Measurements from ENCODE around the gene PARD3B. TPM values are rescaled to one million over a fixed set of nuclear protein-coding genes. Genes with fewer than 3 reads are reported as not detected.

PARD3B gene
- total and polyA plus RNA-seq, 2 of the 13 experiments (the other 11 are each of a cell fraction or from before 2014, with no cell fraction given), result 0.71 to 2.3 TPM

- TF ChIP-seq ZNF713 (CRISPR knock-in tag; IDR thresholded peaks at IDR 0.05) (no peak), SNAPC2 (CRISPR knock-in tag; IDR thresholded peaks at IDR 0.05) (no peak), CEBPB (IDR thresholded peaks at IDR 0.05; ENCODE audit: borderline replicate concordance, low read depth, low read length) (peak; percentile 90), ZNF784 (CRISPR knock-in tag; IDR thresholded peaks at IDR 0.05; ENCODE audit: borderline replicate concordance) (no peak), ZFP90 (CRISPR knock-in tag; IDR thresholded peaks at IDR 0.05; ENCODE audit: borderline replicate concordance) (no peak), BCL3 (CRISPR knock-in tag; IDR thresholded peaks at IDR 0.05) (no peak), FOXJ3 (CRISPR knock-in tag; IDR thresholded peaks at IDR 0.05; ENCODE audit: borderline replicate concordance) (peak; percentile 60; the same call in 1 of the 2 replicates), POGZ (CRISPR knock-in tag; IDR thresholded peaks at IDR 0.05) (peak; percentile 68; the same call in 1 of the 2 replicates), TFAP4 (IDR thresholded peaks at IDR 0.05; ENCODE audit: borderline replicate concordance, low read depth) (peak; percentile 74), UBTF (CRISPR knock-in tag; IDR thresholded peaks at IDR 0.05) (no peak), AGO1 (IDR thresholded peaks at IDR 0.05; ENCODE audit: low read depth, low read length, poor library complexity, severe bottlenecking) (no peak), PHF21A (CRISPR knock-in tag; IDR thresholded peaks at IDR 0.05) (peak; percentile 45; the same call in 1 of the 2 replicates), SALL1 (CRISPR knock-in tag; IDR thresholded peaks at IDR 0.05) (peak; percentile 80; the same call in 1 of the 2 replicates), ZNF501 (CRISPR knock-in tag; IDR thresholded peaks at IDR 0.05) (no peak), BATF2 (CRISPR knock-in tag; IDR thresholded peaks at IDR 0.05) (no peak), ISX (CRISPR knock-in tag; conservative IDR thresholded peaks at IDR 0.05) (no peak), FOXM1 (CRISPR knock-in tag; IDR thresholded peaks at IDR 0.05) (no peak), PAXIP1 (CRISPR knock-in tag; conservative IDR thresholded peaks at IDR 0.05) (peak; percentile 82)
Measured at GRCh38 chr2:205273627-205274026, 728.4 kb downstream of the PARD3B start (continued).

Data from HepG2 (cell line).